Fibroblast of the aortic adventitia (primary cell): Measurements from ENCODE around the gene ATG9A. TPM values are rescaled to one million over a fixed set of nuclear protein-coding genes. Genes with fewer than 3 reads are reported as not detected.
A peak's percentile ranks its signal among the peaks of the same experiment; 100 is the strongest.

ENCODE experiments used
- DNase-seq: peaks from one replicate; pipeline ENCODE4 v3.0.0-alpha.2; 2010; ENCODE audit warnings: low read depth
- H3K4me3 ChIP-seq: 2 replicates; pipeline ENCODE4 v1.5.1; 2011; ENCODE audit warnings: low read depth, mild to moderate bottlenecking, control low read depth, low read length, moderate library complexity
- CTCF ChIP-seq: IDR thresholded peaks from 2 replicates; pipeline ENCODE4 v1.5.1; 2011; ENCODE audit warnings: mild to moderate bottlenecking, low read length, control low read depth, inconsistent platforms; ENCODE audit not compliant: insufficient read depth
- total RNA-seq: library from RNA; depleted of rRNA; stranded (reverse); fragments of >200 nt; gene quantifications from 2 replicates; pipeline ENCODE4 v1.2.3, GENCODE V29; 2012; ENCODE audit warnings: low replicate concordance

The ATG9A gene
- total RNA-seq, 1 donor: 56.9 TPM

- TF ChIP-seq CTCF: peak; percentile 73
- DNase-seq: peak; percentile 93
Measured at GRCh38 chr2:219171231-219171651, 58.2 kb downstream of the ATG9A start.

DNA sequence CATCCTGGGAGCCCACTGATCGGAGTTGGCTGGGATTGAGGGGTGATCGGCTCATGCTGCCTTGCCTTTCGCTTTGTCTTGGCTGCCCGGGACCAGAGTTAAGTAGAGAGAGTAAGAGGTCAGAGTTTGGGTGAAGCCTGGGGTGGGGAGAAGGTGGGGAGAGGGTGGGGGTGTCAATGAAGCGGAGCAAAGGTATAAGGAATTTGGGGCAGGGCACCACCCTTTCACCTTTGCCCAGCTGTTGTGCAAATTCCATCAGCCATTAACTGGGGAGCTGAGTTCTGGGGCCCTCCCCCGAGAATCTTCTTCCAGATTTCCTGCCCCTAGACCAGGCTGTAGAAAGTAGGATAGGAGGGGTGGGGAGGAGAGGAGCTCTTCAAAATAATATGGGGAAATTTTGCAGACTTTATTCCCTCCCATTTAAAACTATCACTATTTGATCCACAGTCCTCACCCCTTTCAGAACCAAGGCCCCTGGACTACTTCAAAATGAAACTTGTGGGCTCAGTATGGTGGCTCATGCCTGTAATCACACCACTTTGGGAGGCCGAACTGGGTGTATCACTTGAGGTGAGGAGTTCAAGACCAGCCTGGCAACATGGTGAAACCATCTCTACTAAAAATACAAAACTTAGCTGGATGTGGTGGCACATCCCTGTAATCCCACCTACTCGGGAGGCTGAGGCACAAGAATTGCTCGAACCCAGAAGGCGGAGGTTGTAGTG lies 59.3 kb downstream of the ATG9A start, which contains the start of gene SLC23A3:
Gene SLC23A3, minus strand, starts transcription at position 100 of the 725 bp plus-strand sequence. Its CDS starts 45 bp downstream, at position 55.
- no peak for TF ChIP-seq CTCF
- H3K4me3 ChIP-seq: no peak within 1 kb of the TSS
- DNase-seq: no peak

More at GRCh38 chr2:219171231-219171651, 58.2 kb downstream of the ATG9A start:
- H3K4me3 ChIP-seq: no peak overlapping the region

Other genes starting within 250 kb of the ATG9A start
- gene FEV, start 244.5 kb downstream of the ATG9A start, total RNA-seq: not detected in 2 replicates
- gene CRYBA2, start 236.2 kb downstream of the ATG9A start, total RNA-seq: not detected in 2 replicates
- gene CFAP65, start 188.1 kb downstream of the ATG9A start, total RNA-seq: not detected in 2 replicates
- gene IHH, start 168.7 kb downstream of the ATG9A start, total RNA-seq: 0.09 TPM in 1 of 2 replicates, not detected in the other
- 18.3 and 23.8 TPM in 2 replicates for gene NHEJ1, start 68.8 kb downstream of the ATG9A start, total RNA-seq
- 1.6 and 3.1 TPM in 2 replicates for gene SLC23A3, start 59.6 kb downstream of the ATG9A start, total RNA-seq
- gene CNPPD1, start 52.7 kb downstream of the ATG9A start, total RNA-seq: 25.7 and 41.9 TPM in 2 replicates
- gene RETREG2, start 51.4 kb downstream of the ATG9A start, total RNA-seq: 68.1 and 76.0 TPM in 2 replicates
- 27.2 and 39.2 TPM in 2 replicates for gene ZFAND2B, start 22.9 kb downstream of the ATG9A start, total RNA-seq
- 10.1 and 27.3 TPM in 2 replicates for gene ABCB6, start 10.7 kb downstream of the ATG9A start, total RNA-seq
- gene ANKZF1, start 170 bp upstream of the ATG9A start, total RNA-seq: 23.7 and 64.5 TPM in 2 replicates
- gene GLB1L, start 15.8 kb upstream of the ATG9A start, total RNA-seq: 10.5 and 15.9 TPM in 2 replicates
- 16.7 and 40.2 TPM in 2 replicates for gene STK16, start 15.8 kb upstream of the ATG9A start, total RNA-seq
- gene TUBA4B, start 23.6 kb upstream of the ATG9A start, total RNA-seq: not detected in 2 replicates
- 9.7 and 25.6 TPM in 2 replicates for gene TUBA4A, start 24.3 kb upstream of the ATG9A start, total RNA-seq
- 28.0 and 41.7 TPM in 2 replicates for gene DNAJB2, start 49.7 kb upstream of the ATG9A start, total RNA-seq
- 0.36 and 1.8 TPM in 2 replicates for gene PTPRN, start 79.8 kb upstream of the ATG9A start, total RNA-seq
- not detected in 2 replicates for gene RESP18, start 103.1 kb upstream of the ATG9A start, total RNA-seq
- gene DNPEP, start 158.3 kb upstream of the ATG9A start, total RNA-seq: 33.2 and 55.0 TPM in 2 replicates
- 3.3 and 4.7 TPM in 2 replicates for gene DES, start 188.7 kb upstream of the ATG9A start, total RNA-seq
- 22.7 and 36.1 TPM in 2 replicates for gene SPEG, start 205.2 kb upstream of the ATG9A start, total RNA-seq